ENCODE results near the gene SLC12A1.

Gene SLC12A1

DNA sequence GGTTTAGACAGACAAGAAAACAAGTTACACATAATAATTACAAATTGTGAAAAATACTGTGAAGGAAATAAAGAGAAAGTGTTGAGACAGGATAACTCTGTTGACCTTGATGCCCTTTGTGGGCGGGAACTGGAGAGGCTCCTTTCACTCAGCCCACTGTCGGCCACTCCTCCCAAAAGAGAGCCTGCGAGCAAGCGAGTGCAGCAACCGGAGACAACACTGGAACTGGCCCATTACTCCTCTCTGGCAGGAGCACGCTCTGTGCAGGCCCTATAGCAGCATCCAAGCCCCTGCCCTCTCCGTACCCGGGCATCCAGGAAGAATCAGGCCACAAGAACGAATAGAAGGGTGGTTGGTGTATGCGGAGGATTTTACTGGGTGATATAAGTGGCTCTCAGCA is 108.9 kb downstream of the SLC12A1 start:
- Histone ChIP-seq H3K4ac (ENCODE audit: low read length) (no peak overlapping the region), H2BK120ac (ENCODE audit: low read depth, low read length) (no peak overlapping the region)

DNA sequence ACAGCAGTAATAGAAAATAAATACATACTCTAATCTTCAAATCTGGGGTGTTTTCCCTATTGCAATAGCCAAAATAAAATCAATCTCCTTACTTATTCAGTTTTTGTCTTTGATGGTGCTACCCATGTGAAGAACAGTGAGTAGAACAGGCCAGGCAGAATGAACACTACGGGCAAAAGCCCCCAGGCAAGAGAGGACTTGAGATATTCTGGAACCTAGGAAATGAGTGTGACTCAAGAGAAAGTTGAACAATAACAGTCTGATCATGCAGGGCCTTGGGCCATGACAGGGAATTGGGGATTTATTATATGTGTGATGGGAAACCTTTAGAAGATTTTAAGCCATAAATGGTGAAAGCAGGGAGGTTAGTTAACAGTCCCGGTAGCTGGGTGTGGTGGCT is 111.1 kb downstream of the SLC12A1 start:
- Histone ChIP-seq H2AFZ (ENCODE audit: low read length) (no peak overlapping the region), H3K79me1 (ENCODE audit: low read depth, low read length) (no peaks in the 10 kb centered on the region), H3K4me2 (ENCODE audit: insufficient read depth, low read length, poor library complexity, severe bottlenecking) (no peak overlapping the region), H2BK5ac (ENCODE audit: low read length) (no peak overlapping the region), H3K36me3 (replicated peaks in 1 of 2; ENCODE audit: control insufficient read depth in 2 of 2, insufficient read depth in 2 of 2, low read length in 2 of 2) (no peaks in the 10 kb centered on the region), H3K23ac (ENCODE audit: low read depth, low read length, poor library complexity) (no peak overlapping the region), H3K27ac (replicated peaks; ENCODE audit: low read length) (no peak overlapping the region), H2BK12ac (ENCODE audit: low read length) (no peak overlapping the region), H3K4ac (ENCODE audit: low read length) (no peak overlapping the region), H3K18ac (ENCODE audit: low read length) (no peak overlapping the region), H4K8ac (ENCODE audit: low read depth, low read length) (no peak overlapping the region), H3K9me3 (replicated peaks in 1 of 2; ENCODE audit: control insufficient read depth in 2 of 2, insufficient read depth in 1 of 2, low read depth in 1 of 2, low read length in 2 of 2) (no peaks in the 10 kb centered on the region), H2BK120ac (ENCODE audit: low read depth, low read length) (no peak overlapping the region), H4K91ac (ENCODE audit: low read depth, low read length, poor library complexity) (no peak overlapping the region), H3K4me1 (ENCODE audit: control insufficient read depth in 2 of 2, insufficient read depth in 1 of 2, low read depth in 1 of 2, low read length in 2 of 2) (peaks cover 12 to 16% of the 10 kb centered on the region in 2 donors), H2AK5ac (ENCODE audit: low read depth, low read length) (no peak overlapping the region), H2BK15ac (ENCODE audit: low read length) (no peak overlapping the region), H3K14ac (ENCODE audit: low read length) (no peak overlapping the region), H3K27me3 (ENCODE audit: control insufficient read depth in 3 of 3, insufficient read depth in 3 of 3, low read depth in 1 of 3, low read length in 3 of 3) (no peaks in the 10 kb centered on the region), H3K4me3 (ENCODE audit: low read length in 2 of 2) (no peak overlapping the region), H3K9ac (ENCODE audit: low read depth, low read length, poor library complexity) (no peak overlapping the region)
- DNase-seq (ENCODE audit: low spot score): no peak
- WGBS, 2 donors (ENCODE audit: extremely low coverage in 2 of 2, insufficient read length in 2 of 2, insufficient replicate concordance in 1 of 2): no CpG with 5 or more reads among the region's 2 CpGs

More for the DNA sequence above, 108.9 kb downstream of the SLC12A1 start:
- no peaks in the 10 kb centered on the region for H3K36me3 ChIP-seq (replicated peaks in 1 of 2; ENCODE audit: control insufficient read depth in 2 of 2, insufficient read depth in 2 of 2, low read length in 2 of 2)
- peak; percentile 18 for DNase-seq (ENCODE audit: low spot score)
- no peak overlapping the region for H3K14ac ChIP-seq (ENCODE audit: low read length)
- no peak overlapping the region for H2AK5ac ChIP-seq (ENCODE audit: low read depth, low read length)
- H4K91ac ChIP-seq (ENCODE audit: low read depth, low read length, poor library complexity): no peak overlapping the region
- no peak overlapping the region for H3K23ac ChIP-seq (ENCODE audit: low read depth, low read length, poor library complexity)
- H3K9me3 ChIP-seq (replicated peaks in 1 of 2; ENCODE audit: control insufficient read depth in 2 of 2, insufficient read depth in 1 of 2, low read depth in 1 of 2, low read length in 2 of 2): no peaks in the 10 kb centered on the region
- H2BK5ac ChIP-seq (ENCODE audit: low read length): no peak overlapping the region
- H3K4me1 ChIP-seq (ENCODE audit: control insufficient read depth in 2 of 2, insufficient read depth in 1 of 2, low read depth in 1 of 2, low read length in 2 of 2): peaks cover 12 to 14% of the 10 kb centered on the region in 2 donors
- no peak overlapping the region for H4K8ac ChIP-seq (ENCODE audit: low read depth, low read length)
- no peak overlapping the region for H3K18ac ChIP-seq (ENCODE audit: low read length)
- H2AFZ ChIP-seq (ENCODE audit: low read length): peak overlapping the region; percentile 70
- H2BK12ac ChIP-seq (ENCODE audit: low read length): no peak overlapping the region
- no peak overlapping the region for H3K4me2 ChIP-seq (ENCODE audit: insufficient read depth, low read length, poor library complexity, severe bottlenecking)
- H2BK15ac ChIP-seq (ENCODE audit: low read length): no peak overlapping the region
- WGBS, 2 donors (ENCODE audit: extremely low coverage in 2 of 2, insufficient read length in 2 of 2, insufficient replicate concordance in 1 of 2): no CpG with 5 or more reads among the region's 10 CpGs
- H3K4me3 ChIP-seq (ENCODE audit: low read length in 2 of 2): no peak overlapping the region
- H3K27me3 ChIP-seq (ENCODE audit: control insufficient read depth in 3 of 3, insufficient read depth in 3 of 3, low read depth in 1 of 3, low read length in 3 of 3): no peaks in the 10 kb centered on the region
- H3K9ac ChIP-seq (ENCODE audit: low read depth, low read length, poor library complexity): no peak overlapping the region
- H3K79me1 ChIP-seq (ENCODE audit: low read depth, low read length): no peaks in the 10 kb centered on the region
- peak overlapping the region; percentile 30 for H3K27ac ChIP-seq (replicated peaks; ENCODE audit: low read length)

DNA sequence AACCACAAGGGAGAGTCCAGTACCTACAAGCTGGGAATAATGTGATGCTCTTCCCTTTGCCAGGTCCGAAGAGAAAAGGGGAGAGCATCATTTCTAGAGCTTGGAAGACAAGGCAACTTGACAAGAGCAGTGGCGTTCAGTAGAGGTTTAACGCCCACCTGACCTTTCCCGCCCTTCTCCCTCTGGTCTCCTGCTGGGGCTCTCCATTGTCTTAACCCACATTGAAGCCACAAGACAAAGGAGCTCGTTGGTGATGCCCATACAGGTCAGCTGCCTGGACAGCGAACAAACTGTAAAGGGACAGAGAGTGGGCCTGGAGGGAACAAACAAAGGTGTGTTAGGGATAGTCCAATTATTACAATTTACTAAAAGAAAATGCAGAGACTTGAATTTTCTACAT is 112.0 kb downstream of the SLC12A1 start:
- DNase-seq (ENCODE audit: low spot score): peak; percentile 61
- H3K27me3 ChIP-seq (ENCODE audit: control insufficient read depth in 3 of 3, insufficient read depth in 3 of 3, low read depth in 1 of 3, low read length in 3 of 3): no peaks in the 10 kb centered on the region

DNA sequence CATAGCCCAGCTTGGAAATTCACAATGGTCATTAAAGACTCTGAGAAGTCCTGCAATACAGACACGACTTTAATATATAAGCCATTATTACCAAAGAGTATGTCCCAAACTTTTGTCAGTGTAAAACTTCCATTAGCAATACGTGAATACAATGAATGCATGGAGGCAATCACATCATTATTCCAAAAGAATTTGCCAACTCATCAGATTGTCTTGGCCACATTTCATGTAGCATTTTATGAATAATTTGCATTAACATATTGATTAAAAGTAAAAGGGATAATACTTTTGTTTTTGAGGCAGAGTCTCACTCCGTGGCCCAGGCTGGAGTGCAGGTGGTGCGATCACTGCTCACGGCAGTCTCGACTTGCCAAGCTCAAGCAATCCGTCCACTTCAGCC is 117.2 kb downstream of the SLC12A1 start:
- no peaks in the 10 kb centered on the region for H3K9me3 ChIP-seq (replicated peaks in 1 of 2; ENCODE audit: control insufficient read depth in 2 of 2, insufficient read depth in 1 of 2, low read depth in 1 of 2, low read length in 2 of 2)
- no peak overlapping the region for H3K4me2 ChIP-seq (ENCODE audit: insufficient read depth, low read length, poor library complexity, severe bottlenecking)
- H4K8ac ChIP-seq (ENCODE audit: low read depth, low read length): no peak overlapping the region
- H3K27me3 ChIP-seq (ENCODE audit: control insufficient read depth in 3 of 3, insufficient read depth in 3 of 3, low read depth in 1 of 3, low read length in 3 of 3): no peaks in the 10 kb centered on the region
- H3K4me3 ChIP-seq (ENCODE audit: low read length in 2 of 2): no peak overlapping the region
- no peak overlapping the region for H3K9ac ChIP-seq (ENCODE audit: low read depth, low read length, poor library complexity)
- DNase-seq (ENCODE audit: low spot score): no peak
- no peaks in the 10 kb centered on the region for H3K36me3 ChIP-seq (replicated peaks in 1 of 2; ENCODE audit: control insufficient read depth in 2 of 2, insufficient read depth in 2 of 2, low read length in 2 of 2)
- H2AK5ac ChIP-seq (ENCODE audit: low read depth, low read length): no peak overlapping the region
- no peak overlapping the region for H3K23ac ChIP-seq (ENCODE audit: low read depth, low read length, poor library complexity)
- H3K4ac ChIP-seq (ENCODE audit: low read length): no peak overlapping the region
- H2AFZ ChIP-seq (ENCODE audit: low read length): no peak overlapping the region
- no peak overlapping the region for H2BK12ac ChIP-seq (ENCODE audit: low read length)
- H3K79me1 ChIP-seq (ENCODE audit: low read depth, low read length): peaks cover 2% of the 10 kb centered on the region
- WGBS, 2 donors (ENCODE audit: extremely low coverage in 2 of 2, insufficient read length in 2 of 2, insufficient replicate concordance in 1 of 2): no CpG with 5 or more reads among the region's 7 CpGs
- no peak overlapping the region for H3K18ac ChIP-seq (ENCODE audit: low read length)
- H3K27ac ChIP-seq (replicated peaks; ENCODE audit: low read length): no peak overlapping the region
- no peak overlapping the region for H4K91ac ChIP-seq (ENCODE audit: low read depth, low read length, poor library complexity)
- H2BK120ac ChIP-seq (ENCODE audit: low read depth, low read length): no peak overlapping the region
- no peak overlapping the region for H3K14ac ChIP-seq (ENCODE audit: low read length)
- no peak overlapping the region for H2BK15ac ChIP-seq (ENCODE audit: low read length)
- peaks cover 4 to 8% of the 10 kb centered on the region in 2 donors for H3K4me1 ChIP-seq (ENCODE audit: control insufficient read depth in 2 of 2, insufficient read depth in 1 of 2, low read depth in 1 of 2, low read length in 2 of 2)
- H2BK5ac ChIP-seq (ENCODE audit: low read length): no peak overlapping the region

More for the DNA sequence above, 112.0 kb downstream of the SLC12A1 start:
- Histone ChIP-seq H3K18ac (ENCODE audit: low read length) (no peak overlapping the region), H2BK12ac (ENCODE audit: low read length) (no peak overlapping the region), H3K9ac (ENCODE audit: low read depth, low read length, poor library complexity) (no peak overlapping the region), H3K4ac (ENCODE audit: low read length) (no peak overlapping the region), H3K9me3 (replicated peaks in 1 of 2; ENCODE audit: control insufficient read depth in 2 of 2, insufficient read depth in 1 of 2, low read depth in 1 of 2, low read length in 2 of 2) (no peaks in the 10 kb centered on the region), H3K14ac (ENCODE audit: low read length) (no peak overlapping the region), H3K4me1 (ENCODE audit: control insufficient read depth in 2 of 2, insufficient read depth in 1 of 2, low read depth in 1 of 2, low read length in 2 of 2) (peaks cover 12 to 16% of the 10 kb centered on the region in 2 donors), H4K91ac (ENCODE audit: low read depth, low read length, poor library complexity) (no peak overlapping the region), H2AFZ (ENCODE audit: low read length) (peak overlapping the region; percentile 37), H2BK5ac (ENCODE audit: low read length) (no peak overlapping the region), H2BK15ac (ENCODE audit: low read length) (no peak overlapping the region), H3K4me3 (ENCODE audit: low read length in 2 of 2) (no peak overlapping the region), H2AK5ac (ENCODE audit: low read depth, low read length) (no peak overlapping the region), H3K4me2 (ENCODE audit: insufficient read depth, low read length, poor library complexity, severe bottlenecking) (no peak overlapping the region), H3K79me1 (ENCODE audit: low read depth, low read length) (no peaks in the 10 kb centered on the region), H2BK120ac (ENCODE audit: low read depth, low read length) (no peak overlapping the region), H3K23ac (ENCODE audit: low read depth, low read length, poor library complexity) (no peak overlapping the region), H3K27ac (replicated peaks; ENCODE audit: low read length) (peak overlapping the region; percentile 29), H4K8ac (ENCODE audit: low read depth, low read length) (no peak overlapping the region), H3K36me3 (replicated peaks in 1 of 2; ENCODE audit: control insufficient read depth in 2 of 2, insufficient read depth in 2 of 2, low read length in 2 of 2) (no peaks in the 10 kb centered on the region)
- no CpG with 5 or more reads among the region's 6 CpGs for WGBS, 2 donors (ENCODE audit: extremely low coverage in 2 of 2, insufficient read length in 2 of 2, insufficient replicate concordance in 1 of 2)
